GM21737 (cell line): ENCODE measurements around the gene CLSTN1.

Source experiments
- ATAC-seq: cut with Tn5 transposase; IDR thresholded peaks from one replicate; pipeline ENCODE4 v1.9.1; 2021; ENCODE audit warnings: mild to moderate bottlenecking, moderate library complexity; ENCODE audit not compliant: unreplicated experiment

Gene CLSTN1

DNA sequence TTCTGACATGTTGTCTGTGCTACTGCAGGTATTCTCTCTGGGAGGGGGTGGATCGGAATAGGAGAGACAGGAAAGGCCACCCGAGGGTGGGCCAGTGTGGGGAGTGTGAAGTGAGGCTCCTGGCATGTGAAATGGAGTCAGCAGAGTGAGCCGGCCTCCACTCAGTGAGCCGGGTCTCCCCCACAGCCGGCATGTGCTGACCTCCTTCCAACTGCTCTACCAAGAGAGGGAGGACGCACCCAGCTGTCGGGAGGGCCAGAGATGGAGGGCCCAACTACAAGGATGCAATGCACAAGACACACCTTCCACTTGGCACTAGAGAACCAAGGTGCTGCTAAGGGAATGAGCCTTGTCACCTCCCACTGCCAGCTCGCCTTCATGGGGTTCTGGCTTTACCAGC, 28.2 kb upstream of the CLSTN1 start:
- no peak for ATAC-seq

DNA sequence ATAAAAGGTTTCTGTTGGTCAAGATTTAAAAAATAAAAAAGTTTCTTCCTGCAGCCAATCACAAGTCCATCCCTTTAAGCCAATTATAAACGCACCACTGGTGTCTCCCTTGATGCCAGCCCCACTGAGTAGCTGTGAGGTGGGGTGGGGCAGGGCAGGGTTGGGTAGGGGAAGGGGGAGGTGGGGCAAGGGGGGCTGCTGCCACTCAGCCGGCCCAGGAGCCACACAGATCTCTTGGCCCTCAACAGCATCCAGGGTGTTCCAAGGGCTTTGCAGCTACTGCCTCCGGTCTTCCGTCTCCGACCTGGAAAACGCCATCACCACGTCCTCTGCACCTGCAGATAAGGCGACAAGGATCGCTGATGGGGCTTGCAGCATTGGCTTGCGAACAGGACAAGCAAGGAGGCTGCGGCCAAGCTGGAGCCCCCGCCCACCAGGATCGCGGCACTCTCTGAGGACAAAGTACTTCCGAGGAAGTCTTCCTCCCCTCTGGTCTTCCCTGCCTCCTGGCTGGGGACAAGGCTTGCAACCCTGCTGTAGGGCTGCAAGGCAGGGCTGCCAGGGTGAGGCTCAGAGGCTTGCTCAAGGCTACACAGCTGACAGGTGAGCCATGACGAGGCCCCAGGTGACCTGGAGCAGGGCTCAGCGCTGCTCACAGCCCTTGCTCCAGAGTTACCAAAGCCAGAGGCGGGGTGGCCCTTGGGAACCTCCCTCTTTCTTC, 26.8 kb upstream of the CLSTN1 start:
- ATAC-seq, result no peak

DNA sequence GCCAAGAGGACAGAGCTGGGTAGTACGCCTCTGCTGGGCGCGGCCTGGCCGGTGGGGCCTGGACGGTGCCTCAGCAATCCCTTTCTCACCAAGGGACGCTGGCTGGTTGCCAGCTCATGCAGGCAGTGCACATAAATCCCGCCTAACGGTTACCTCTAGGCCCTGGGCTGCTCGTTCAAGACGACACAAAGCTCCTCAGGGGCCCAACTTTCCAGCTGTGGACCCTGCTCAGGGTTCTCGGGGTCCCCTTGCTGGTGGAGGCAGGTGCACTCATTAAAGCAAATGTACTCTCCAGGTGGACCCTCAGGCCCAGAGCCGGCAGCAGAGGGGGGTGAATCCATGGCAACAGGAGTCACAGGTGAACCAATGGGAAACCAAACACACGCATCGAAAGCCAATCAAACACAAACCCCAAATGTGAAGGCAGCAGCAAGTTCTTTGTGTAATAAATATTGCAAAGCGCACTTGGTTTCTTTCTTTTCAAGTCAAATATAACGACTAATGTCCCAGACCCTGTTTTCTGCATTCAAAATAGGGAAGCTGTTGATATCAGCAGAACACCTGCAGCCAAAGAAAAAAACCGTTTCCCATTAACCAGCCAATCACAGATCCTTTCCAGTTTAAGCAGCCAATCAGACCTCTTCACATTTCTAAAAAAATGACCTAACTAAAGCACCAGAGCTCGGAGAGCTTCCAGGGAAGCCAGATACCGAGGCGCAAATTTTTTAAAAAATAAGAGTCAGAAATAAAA, 26.1 kb upstream of the CLSTN1 start:
- no peak for ATAC-seq

DNA sequence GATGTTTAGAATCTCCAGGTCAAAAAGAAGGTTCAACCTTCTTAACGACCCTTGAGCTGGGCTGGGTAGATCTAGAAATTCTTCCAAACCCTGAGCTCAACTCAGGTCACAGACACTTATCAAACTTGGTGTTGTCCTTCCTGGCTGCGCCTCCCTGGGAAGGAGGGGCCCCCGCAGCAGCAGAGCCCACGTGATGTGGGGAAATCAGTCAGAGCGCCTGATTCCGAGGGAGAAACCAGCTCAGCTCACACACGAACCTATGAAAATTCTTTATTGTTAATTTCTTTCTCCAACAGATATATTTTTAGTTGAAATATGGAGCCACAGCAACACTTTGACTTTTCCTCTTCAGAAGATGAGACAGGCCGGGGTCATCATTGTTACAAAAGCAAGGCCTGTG, 24.3 kb upstream of the CLSTN1 start:
- no peak for ATAC-seq

DNA sequence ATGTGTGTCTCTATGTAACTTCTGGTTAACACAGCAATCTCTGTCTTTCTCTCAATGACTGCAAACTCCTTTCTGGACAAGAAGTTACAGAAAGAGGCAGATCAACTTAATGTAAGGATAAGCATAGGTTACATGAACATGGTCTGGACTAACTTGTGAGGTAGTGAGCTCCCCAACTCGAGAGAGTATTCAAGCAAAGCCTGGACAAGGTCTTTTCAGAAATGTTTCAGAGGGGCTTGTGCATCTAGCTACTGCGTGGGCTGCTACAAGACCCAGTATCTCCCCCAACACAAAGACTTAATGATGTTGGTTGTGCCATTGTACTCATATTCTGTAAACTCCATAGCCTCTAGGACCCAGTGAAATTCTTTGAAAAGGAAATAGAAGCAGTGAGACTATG, 23.5 kb upstream of the CLSTN1 start:
- no peak for ATAC-seq

DNA sequence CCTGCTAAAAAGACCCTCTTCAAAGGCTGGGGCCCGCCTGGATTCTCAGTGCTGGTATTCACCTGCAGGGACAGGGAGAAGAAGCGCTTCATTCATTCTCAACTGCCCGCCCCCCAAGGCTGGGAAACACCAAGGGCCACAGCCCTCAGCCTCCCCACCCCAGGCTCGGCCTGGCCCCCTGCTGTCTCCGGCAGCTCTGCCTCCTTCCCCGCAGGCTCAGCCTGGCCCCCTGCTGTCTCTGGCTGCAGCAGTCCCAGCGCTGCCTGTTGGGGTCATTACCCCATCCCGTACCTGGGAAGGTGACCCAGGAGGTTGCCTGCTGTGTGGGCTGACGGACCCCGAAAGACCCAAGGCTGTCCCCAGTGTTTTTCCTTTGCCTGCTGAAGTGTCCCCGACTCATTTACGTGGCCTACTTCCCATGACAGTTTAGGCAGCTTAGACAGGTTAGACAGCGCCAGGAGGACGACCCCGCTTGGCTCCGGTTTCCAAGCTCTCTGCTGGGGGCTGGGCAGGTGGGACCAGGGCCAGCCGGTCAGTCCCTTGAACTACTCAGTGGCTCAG, 22.9 kb upstream of the CLSTN1 start:
- ATAC-seq, result no peak

DNA sequence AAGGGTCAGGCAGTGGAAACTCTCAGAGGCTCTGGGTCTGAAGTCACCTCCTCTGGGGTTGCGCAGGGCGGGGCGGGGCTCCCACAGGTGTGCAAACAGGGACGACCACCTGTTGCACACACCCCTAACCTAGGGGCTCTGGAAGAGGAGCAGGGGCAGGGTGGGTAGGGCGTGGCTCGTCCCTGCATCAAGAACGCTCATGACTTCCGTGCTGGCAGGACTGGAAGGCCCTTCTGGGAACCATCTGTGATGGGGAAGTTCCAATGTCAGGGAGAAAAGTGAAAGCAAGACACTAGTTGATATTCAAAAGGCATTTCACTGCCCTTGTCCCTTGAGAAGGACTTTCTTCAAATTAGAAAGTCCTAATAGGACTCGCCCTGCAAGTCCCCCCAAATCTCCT, 22.1 kb upstream of the CLSTN1 start:
- ATAC-seq, result no peak

DNA sequence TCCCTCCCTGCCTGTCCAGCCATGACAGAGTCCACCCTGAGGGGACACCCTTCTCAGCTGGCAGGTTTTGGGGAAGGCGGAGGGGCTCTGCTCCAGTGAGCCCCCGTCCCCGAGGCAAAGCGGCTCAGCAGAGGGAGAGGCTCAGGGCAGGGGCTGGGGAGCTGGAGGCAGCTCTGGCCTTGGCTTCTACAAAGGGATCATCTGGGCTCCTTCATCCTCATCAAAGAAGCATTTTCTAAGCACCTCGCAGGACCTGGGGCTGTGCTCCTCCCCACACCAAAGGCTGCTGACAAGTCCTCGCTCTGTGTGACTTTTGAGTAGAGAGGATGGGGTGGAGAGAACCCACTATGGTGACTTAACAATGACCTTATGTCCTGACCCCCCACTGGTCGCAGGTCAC, 21.0 kb upstream of the CLSTN1 start:
- ATAC-seq, result no peak

DNA sequence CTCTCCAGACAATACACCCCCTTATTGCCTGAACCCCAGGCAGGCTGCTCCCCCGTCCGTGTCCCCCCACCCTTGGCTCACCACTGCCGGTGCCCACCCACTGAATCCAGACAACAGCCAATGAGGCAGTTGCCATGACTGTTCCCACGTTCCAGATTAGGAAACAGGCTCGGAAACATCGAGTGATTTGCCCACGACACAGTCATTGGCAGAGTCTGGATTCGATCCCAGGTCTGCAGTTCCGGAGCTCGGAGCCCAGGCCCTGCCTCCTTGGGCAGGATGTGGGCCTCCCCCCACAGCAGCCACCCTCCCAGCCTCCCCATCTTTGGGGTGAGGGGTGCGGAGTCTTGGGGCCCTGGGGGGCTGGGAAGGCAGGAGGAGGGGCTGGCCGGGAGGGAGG, 20.3 kb upstream of the CLSTN1 start:
- no peak for ATAC-seq

DNA sequence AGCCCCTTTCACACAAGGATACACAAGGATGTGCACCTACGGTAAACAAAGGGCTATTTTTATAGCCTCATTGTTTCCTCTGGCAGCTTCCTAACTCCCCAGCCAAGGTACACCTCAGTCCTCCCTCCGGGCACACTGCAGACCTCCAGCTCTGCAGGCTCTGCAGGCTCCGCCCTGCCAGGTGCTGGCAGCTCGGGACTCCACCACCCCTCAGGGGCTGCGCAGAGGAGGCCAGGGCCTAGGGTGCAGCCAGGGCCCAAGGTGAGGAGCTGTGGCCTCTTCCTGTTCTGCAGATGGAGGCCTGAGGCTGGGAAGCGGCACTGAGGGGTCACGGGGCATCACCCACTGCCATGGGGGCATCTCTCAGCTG, 19.8 kb upstream of the CLSTN1 start:
- ATAC-seq, result no peak

DNA sequence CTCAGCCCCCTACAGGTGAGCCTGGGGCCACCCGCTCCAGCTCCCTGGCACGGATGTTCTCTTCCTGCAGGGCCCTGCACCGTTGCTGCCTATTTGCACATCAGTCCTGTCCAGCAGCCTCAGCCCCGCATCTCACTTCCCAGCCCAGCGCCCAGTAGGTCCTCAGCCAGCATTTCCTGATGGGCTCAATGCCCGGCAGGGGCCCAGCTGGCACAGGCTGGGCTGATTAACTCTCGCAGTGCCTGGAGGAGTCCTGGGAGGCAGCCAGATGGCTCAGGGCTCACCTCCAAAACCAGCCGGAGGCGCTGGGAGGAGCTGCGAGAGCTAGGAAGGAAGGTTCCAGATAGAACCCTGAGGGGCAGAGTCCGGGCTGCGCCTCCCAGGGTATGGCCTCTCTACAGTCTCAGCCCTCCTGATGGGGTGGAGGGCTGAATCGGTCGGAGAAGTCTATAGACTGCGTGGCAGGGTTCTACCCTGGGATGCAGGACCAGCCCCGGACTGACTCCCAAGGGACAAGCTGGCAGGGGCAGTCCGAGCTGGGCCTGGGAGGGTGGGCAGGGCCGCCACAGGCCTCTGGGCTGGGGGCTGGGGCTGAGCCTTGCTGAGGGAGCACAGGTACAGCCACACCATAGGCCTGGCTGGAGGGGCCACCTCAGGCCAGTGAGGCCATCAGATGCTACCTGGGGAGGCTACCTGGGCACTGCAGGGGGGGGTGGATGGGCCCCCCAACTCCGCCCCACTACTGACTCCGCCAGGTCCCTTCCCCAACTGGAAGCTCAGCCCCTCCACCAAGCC, 19.2 kb upstream of the CLSTN1 start:
- no peak for ATAC-seq

DNA sequence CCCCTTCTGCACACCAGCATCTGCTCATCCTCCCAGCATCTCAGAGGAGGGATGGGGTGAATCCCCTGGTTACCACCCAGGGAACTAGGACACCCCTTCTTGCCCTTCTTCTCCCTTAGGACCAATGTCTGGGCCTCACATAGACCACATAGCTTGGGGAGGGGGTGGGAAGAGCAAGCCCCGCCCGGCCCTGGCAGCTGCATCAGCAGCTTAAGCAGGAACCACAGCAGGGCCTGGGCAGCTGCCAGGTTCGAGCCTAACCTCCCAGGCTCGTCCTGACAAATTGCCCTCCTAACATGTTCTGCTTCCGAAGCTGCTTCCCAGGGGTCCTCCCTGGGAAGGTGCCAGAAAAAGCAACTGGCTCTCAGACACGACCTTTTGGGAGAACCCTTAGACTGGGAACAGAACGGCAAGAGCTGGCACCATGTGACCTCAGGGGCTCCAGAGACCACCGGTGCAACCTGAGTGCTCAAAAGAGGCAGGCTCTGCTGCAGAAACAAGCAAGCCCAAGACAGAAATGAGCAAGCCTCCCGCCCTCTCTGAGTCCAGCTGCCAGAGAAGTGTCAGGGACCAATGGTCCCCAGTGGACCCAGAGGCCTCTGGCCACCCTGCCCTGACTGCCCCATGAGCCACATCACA, 18.4 kb upstream of the CLSTN1 start:
- no peak for ATAC-seq

DNA sequence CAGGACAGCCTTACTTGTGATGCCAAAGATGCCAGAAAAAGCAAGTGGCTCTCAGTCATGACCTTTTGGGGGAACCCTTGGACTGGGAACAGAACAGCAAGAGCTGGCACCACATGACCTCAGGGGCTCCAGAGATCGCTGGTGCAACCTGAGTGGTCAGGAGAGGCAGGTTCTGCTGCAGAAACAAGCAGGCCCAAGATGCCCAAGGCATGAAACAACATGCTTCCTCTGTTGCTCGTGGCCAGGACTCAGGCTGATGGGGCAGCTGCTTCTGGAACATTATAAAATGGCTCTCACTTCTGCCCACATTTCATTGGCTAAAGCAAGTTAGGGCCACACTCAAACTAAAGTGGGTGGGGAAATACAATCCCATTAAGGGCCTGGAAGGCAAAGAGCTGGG, 17.7 kb upstream of the CLSTN1 start:
- ATAC-seq, result no peak

DNA sequence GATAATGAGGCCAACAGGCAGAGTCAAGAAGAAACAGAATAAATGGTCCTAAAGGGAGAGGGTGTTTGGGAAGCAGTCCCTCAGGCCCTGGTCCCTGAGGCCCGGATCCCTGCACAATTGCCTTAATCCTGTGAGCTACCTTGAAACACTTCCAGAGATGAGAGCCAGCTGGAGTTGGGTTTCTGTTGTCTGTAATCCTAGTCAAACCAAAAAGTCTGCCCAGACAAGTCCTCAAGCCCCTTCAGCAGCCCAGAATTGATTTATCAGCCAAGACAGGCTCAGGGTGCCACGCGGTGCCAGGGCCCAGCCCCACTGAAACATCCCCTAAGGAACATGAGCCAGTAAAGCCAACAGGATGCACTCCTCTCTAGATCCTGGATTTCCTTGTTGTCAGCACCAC, 16.4 kb upstream of the CLSTN1 start:
- no peak for ATAC-seq

DNA sequence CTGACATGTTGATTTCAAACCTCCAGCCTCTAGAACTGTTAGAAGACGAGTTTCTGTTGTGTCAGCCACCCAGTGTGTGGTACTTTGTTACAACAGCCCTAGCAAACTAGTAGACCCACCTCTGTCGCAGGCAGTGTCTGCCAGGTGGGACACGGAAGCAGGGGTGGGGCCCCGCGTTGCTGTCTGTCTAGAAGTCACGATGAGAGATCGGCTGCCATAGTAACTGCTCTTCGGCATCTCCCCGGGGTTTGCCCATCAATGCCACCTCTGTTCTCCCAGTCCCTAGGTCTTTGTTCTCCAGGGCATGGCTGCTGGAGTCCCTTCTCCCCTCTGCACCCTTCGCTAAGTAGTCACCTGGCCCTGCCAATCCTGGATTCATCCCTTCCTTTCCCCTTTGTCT, 15.2 kb upstream of the CLSTN1 start:
- ATAC-seq, result no peak

DNA sequence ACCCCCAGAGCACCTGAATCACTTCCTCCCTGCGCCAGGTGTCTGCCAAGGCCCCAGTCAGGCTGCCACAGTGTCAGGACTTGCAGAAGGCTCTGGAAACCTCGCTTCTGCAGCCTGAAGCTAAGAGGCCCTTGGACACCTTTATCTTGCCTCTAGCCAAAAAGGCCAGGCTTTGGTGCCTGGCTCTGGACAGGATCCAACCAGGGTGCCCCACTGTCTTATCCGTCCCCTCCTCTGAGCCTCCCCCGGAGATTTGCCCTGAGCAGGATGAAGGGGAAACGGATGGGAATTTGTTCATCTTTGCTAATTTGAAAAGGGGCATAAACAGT, 12.8 kb upstream of the CLSTN1 start:
- no peak for ATAC-seq

DNA sequence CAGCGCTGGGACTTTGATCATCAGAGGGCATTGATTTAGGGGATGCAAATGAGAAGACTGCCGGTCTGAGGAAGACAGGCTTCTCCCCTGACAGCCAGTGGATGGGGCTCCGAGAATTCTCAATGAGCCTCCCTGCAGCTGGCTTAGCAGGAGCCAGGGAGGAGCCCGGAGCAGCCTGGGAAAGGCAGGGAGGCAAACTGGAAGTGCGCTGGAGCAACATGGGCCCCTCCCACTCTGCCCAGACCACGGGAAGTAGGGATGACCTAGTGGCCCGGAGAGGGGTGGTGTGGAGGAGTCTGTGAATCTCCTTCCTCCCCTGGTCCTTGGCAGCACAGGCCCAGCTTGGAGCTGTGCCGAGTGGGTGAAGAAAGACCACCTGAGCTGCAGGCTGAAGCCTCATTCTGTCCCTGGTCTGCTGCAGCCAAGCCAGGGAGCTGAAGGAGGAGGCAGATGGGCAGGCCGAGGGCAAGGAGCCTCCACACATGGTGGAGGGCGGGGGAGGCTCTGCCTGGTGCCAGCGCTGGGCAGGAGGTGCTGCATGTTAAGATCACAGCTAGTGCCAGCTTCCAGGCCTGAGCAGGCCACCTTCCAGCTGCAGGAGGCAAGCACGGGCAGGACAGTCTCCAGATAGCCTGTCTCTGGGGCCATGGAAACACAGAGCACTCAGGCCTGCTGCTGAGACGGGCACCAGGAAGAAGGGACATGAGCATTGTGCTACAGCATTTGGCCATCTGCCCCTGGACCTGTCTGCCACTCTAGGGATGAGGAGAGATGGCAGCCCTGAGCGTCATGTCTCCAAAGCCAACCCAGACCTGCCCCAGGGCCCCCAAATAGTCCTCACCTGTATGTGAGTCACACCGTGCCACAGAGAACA, 12.2 kb upstream of the CLSTN1 start:
- ATAC-seq, result no peak

DNA sequence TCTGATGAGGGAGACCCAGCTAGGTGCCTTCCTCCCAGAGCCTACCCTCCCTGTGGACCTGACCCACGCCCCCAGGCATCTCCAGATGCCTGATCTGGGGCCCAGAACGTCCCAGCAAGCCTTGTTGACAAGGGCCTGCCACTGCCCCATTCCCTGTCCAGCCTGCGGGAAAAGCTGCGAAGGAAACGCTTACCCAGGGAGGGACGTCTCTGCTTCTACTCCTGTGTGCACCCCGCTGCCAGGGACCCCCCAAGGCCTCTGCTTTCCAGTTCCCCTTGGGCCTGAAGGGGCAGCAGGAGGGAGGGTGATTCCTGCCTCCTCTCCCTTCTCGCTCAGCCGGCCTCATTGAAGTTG, 11.6 kb upstream of the CLSTN1 start:
- ATAC-seq, result no peak

DNA sequence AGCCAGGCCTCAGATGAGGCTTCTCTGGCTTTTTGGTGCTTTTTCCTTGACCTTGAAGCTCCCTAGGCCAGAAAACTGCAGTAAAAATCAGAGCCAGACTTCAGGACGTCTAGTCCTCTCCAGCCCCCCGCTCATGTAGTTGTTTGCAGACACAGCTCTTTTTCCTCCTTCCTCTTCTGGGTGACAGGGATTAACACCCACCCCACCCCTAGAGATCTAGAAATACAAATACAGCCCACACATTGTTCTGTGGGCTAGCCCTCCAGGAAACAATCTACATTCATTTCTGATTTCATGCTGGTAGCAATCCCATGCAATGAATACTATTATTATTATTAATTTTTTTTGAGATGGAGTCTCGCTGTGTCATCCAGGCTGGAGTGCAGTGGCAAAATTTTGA, 9.9 kb upstream of the CLSTN1 start:
- no peak for ATAC-seq

DNA sequence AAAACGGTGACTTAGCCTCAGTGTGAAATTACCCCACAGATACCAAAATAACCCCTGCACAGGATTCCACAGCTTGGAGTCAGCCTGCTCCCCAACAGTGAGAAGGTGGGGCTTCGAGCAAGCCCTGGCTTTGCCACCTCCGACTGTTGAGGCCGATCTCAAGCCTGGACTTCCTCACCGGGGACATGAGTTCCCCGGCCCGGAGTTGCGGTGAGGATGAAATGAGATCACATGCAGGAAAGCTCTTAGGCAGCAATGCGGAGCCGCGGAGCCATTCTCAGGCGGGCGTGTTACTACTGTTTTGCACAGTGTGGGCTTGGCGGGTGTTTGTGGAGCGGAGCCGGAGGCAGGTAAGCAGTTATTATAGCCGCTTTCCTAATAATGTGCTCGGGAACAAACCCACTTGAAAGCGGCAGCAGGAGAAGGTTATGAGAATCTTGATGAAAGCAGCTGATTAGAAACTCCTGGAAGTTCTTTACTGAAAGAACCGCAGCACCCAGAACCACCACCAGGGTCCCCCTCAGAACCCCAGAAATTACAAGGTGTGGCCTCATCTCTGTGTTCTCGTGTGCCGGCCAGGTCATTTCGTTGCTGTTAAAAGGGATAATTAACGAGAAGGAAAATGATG, 3.9 kb upstream of the CLSTN1 start:
- ATAC-seq, result no peak
